DMS79 treated with DMSO at 0.1 percent for 48 hours (cell line): ENCODE measurements around the gene PMF1.
"Not testable (repeated sequence)": the region's sequence is repeated elsewhere in the genome, so short reads cannot be mapped to it uniquely, and the experiment has no call there.

ENCODE experiments used
- DNase-seq: peaks from one replicate; lab custom pipeline; 2025; lab: John Stamatoyannopoulos, UW

Gene PMF1

DNA sequence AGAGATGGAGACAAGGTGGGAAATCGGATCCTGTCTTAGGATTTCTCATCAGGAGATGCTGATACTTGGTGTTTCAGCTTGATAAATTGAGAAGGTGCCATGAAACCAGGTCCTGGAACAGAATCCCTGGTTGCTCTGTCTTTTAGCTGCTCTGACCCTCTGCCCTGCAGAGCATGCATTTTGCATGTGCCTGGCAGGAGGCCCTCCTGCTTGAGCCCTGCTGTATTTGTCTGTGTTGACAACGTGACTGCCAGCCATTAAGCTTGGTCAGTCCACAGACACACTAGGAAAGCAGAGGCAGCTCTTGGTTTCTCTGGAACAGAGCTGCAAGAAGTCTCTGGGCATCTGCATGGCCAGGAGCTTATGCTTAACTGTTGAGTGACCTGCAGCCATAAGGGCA is 16.4 kb upstream of the PMF1 start:
- no peak for DNase-seq

DNA sequence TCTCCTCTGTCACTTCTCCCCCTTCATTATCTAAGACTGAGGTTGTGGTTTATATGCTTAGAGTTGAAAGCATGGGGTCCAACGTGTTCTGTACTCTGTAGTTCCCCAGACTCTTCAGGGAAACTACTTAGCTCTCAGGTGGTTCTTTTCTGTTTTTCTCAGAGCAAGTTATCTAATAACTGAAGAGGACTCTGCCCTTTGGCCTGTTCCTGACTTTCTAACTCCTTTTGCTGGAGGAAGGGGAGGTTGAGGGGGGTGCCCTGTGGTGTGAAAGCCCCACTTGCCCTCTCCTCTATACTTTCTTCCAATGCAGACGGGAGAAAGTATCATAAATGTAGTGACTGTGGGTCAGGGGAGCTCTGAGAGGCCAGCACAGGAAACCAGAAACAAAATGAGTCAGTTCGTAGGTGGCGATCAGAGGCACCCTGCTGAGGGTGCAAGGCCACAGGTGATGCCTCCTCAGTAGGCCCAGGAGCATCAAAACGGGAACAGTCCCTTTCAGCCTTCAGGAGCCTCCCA is 13.9 kb upstream of the PMF1 start:
- no peak for DNase-seq

DNA sequence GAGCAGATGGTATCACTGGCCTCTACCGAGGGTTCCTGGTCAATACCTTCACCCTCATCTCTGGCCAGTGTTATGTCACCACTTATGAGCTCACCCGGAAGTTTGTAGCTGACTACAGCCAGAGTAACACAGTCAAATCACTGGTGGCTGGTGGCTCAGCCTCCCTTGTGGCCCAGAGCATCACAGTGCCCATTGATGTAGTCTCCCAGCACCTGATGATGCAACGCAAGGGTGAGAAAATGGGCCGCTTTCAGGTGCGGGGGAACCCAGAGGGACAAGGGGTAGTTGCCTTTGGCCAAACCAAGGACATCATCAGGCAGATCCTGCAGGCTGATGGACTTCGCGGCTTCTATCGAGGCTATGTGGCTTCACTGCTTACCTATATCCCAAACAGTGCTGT is 12.8 kb upstream of the PMF1 start:
- no peak for DNase-seq

DNA sequence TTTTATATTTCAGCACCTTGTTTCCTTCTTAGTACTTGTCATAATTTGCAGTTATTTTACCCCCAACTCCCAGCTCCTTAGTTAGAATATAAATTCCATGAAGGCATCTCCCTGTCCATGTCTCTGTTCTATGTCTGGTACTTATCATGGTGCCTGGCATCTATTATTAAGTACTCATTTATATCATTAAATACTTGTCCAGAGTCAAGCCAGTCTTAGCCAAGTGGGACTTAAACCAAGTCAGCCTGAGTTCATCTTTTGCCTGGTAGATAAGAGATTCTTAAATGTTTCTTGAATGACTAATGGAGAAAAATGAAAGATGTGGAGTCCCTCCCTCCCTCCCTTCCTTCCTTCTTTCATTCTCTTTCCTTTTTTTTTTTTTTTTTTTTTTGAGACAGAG is 9.5 kb upstream of the PMF1 start:
- no peak for DNase-seq

DNA sequence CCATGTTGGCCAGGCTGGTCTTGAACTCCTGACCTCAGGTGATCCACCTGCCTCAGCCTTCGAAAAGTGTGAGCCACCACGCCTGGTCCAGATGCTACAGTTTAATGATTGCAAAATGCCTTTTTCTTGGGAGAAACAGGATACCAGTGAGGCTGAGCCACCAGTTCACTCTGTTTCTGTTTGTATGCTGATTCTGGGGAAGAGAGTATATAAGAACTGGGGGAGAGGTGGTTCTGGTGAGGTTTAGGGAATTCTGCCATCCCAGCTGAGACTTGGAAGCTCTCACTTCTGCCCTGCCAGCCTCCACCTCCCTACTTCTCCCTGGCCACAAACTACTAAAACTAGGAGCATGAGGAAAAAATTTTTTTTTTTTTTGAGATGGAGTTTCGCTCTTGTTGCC is 8.1 kb upstream of the PMF1 start:
- no peak for DNase-seq

DNA sequence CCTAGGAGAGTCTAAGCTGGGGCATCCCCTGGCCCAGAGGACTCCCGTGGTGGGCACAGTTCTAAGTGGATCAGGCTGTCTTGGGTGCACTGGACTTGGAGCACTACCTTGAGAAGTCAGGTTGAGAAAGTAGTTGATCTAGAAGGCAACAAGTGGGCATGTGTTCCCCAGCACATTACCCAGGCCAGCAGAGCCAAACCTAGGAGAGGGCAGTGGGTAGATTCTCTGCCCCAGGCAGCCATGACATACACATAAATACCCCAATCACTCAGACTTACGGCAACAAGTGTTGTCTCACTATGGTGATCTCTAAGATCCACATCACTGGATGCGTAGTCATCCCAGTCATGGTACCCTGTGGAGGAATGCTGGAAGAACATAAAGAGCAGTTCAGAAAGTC is 1.6 kb upstream of the PMF1 start:
- no peak for DNase-seq

DNA sequence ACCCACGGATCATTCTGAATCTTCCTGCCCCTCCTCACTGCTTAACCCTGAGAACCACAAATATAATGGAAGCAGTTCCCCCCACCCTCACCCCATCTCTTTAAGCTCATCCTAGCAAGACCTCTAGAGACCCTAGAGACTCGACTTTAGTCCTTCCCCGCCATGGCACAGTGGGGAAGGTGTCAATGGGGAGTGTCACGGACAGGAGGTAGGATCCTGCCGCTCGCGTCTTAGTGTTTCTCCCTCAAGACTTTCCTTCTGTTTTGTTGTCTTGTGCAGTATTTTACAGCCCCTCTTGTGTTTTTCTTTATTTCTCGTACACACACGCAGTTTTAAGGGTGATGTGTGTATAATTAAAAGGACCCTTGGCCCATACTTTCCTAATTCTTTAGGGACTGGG is 677 bp upstream of the PMF1 start:
- no peak for DNase-seq

DNA sequence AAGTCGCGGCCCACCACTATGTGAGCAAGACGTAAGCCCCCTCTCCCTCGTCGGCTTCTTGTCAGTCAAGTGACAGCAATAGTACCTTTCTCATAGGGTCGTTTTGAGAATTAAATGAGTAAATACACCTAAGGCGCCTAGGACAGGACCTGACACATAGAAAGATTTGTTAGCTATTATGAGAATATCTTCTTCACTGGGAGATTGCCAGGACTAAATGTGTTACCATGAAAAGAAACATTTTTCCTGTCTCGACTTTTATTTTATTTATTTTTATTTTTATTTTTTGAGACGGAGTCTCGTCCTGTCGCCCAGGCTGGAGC is 798 bp downstream of the PMF1 start:
- no peak for DNase-seq

DNA sequence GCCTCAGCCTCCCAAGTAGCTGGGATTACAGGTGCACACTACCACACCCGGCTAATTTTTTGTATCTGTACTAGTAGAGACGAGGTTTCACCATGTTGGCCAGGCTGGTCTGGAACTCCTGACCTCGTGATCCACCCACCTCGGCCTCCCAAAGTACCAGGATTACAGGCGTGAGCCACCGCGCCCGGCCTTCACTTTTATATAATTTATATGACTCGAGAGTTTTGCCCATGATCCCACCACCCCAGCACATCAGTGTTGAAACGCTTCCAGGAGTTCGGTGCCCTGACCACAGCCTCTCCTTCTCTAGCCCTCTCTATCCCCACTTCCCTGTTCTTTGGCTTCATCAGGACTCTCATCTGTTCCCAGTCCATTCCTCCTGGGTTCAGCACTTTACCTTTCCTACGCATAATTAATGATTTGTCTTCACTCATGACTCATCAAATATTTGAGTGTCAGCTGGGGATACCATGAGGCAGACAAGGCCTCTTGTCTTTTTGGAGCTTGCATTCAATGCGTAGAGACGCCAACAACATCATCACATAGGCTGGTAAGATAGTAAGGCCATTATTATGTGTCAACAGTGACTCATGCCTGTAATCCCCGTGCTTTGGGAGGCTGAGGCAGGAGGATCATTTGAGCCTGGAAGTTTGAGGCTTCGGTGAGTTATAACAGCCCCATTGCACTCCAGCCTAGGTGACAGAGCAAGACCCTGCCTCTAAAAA is 1.4 kb downstream of the PMF1 start:
- DNase-seq, result no peak

DNA sequence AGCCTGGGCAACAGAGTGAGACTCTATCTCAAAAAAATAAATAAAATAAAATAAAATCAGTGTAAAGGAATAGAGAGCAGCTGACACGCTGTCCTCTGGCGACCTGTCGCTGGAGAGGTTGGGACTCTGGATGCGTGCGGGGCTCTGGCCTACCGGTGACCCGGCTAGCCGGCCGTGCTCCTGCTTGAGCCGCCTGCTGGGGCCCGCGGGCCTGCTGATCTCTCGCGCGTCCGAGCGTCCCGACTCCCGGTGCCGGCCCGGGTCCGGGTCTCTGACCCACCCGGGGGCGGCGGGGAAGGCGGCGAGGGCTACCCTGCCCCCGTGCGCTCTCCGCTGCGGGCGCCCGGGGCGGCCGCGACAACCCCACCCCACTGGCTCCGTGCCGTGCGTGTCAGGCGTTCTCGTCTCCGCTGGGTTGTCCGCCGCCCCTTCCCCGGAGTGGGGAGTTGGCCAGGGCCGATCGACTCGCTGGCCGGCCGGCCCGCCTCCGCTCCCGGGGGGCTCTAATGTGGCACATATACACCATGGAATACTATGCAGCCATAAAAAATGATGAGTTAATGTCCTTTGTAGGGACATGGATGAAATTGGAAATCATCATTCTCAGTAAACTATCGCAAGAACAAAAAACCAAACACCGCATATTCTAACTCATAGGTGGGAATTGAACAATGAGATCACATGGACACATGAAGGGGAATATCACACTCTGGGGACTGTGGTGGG is 3.7 kb downstream of the PMF1 start:
- not testable (repeated sequence) for DNase-seq

DNA sequence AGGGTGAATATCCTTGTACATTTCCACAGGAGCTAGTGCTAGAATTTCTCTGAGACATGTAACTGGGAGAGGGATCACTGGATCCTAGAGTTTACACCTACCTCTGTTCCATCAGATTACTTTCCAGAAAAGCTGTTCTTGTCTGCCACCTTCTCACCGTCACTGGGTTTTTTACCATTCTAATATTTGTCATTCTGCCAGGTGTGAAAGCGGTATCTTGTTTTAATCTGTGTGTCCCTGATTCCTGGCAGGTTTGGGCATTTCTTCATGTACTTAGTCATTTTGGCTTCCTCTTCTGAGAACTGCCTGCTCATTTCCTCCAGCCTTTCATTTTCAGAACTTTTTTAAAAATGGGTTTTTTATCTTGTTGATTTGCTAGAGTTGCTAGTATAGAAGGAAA is 5.1 kb downstream of the PMF1 start:
- no peak for DNase-seq

DNA sequence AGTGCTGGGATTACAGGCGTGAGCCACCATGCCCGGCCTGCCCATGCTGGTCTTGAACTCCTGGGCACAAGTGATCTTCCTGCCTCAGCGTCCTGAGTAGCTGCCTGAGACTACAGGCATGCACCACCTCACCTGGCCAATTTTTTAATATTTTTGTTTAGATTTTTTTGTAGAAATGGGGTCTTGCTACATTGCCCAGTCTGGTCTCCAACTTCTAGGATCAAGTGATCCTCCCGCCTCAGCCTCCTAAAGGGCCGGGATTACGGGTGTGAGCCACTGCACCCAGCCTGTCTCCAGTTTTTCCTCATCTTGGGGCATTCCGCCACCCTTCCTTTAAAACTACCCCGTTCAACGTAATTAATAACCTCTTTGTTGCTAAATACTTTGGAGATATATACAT is 7.4 kb downstream of the PMF1 start:
- DNase-seq, result no peak

DNA sequence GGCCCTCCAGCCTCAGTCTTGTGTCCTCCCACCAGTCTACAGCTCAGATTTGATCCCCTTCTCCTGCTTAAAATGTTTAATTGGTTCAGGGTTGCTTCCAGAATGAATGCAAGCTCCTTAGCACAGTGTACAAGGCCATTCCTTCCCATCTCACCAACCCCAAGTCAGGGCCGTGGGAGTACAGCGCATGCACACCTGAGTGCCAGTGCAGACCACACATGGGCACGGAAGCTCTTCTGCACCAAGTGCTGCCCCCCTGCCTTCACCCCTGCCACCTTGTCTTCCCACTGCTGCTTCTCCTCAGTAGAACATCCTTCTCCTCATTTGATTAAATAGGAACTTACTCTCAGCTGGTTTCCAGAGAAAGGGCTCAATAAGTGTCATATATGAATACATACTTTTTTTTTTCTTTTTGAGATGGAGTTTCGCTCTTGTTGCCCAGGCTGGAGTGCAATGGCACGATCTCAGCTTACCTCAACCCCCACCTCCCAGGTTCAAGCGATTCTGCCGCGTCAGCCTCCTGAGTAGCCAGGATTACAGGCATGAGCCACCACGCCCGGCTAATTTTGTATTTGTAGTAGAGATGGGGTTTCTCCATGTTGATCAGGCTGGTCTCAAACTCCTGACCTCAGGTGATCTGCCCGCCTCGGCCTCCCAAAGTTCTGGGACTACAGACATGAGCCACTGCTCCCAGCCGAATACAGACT is 9.3 kb downstream of the PMF1 start:
- DNase-seq, result no peak

DNA sequence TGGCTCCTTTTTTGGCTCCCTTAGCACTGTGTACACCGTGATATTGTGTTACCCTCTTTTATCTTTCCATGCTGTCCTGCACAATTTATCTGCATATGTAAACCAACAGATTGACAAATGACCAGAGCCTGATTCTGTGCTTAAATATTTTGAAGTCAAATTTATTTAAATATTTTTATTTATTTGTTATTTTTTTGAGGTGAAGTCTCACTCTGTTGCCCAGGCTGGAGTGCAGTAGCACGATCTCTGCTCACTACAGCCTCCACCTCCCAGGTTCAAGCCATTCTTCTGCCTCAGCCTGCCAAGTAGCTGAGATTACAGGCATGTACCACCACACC is 12.8 kb downstream of the PMF1 start:
- DNase-seq, result no peak

DNA sequence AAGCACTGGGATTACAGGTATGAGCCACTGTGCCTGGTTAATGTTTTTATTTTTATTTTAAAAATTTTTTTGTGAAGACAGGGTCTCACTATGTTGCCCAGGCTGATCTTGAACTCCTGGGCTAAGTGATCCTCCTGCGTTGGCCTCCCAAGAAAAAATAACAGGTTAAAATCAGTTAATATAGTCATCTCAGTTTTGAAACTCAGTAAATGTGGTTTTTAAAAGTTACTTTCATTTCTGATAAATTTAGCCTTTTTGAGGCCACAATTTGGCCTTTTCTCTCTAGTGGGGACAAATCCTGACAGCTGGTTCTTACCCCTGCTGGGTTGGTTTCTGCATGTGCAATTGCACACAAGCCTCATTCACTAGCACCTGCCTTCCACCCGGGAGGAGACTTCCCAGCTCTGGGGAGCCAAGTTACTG is 13.3 kb downstream of the PMF1 start:
- no peak for DNase-seq

DNA sequence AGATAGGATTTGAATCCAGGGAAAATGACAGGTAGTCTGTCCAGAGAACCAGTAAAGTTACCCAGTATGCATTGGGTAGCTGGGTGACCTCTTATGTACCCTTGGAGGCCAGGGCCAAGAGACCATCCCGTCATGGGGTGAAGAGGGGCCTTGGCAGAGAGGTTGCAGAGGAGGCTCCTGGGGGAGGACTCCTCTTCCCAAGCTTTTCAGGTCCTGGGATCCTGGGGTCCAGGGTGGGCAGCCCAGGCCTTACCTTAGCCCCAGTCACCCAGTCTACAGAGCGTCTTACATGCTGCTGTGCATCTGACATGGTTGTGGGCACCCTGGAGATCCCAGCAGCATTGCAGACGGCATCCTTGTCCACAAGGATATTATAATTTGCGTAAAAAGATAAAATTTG is 14.0 kb downstream of the PMF1 start:
- no peak for DNase-seq

DNA sequence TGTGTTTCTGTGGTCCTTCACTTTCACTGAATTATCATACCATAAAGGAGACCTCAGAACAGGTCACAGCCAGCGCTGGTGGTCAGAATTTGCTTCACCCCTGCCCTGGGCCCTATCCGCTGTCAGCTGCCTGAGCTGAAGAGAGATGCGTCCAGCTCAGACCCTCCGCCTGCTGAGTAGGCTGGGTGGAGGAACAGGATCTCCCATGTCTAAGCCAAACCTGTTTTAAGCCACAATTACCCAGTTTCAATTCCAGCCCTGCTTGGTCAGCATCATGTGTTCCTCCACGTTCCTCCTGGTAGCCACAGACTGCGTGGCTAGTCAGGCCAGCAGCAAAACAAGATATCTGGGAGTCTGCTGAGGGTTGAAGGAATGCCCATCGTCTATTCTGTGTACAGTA is 15.7 kb downstream of the PMF1 start:
- DNase-seq, result no peak

DNA sequence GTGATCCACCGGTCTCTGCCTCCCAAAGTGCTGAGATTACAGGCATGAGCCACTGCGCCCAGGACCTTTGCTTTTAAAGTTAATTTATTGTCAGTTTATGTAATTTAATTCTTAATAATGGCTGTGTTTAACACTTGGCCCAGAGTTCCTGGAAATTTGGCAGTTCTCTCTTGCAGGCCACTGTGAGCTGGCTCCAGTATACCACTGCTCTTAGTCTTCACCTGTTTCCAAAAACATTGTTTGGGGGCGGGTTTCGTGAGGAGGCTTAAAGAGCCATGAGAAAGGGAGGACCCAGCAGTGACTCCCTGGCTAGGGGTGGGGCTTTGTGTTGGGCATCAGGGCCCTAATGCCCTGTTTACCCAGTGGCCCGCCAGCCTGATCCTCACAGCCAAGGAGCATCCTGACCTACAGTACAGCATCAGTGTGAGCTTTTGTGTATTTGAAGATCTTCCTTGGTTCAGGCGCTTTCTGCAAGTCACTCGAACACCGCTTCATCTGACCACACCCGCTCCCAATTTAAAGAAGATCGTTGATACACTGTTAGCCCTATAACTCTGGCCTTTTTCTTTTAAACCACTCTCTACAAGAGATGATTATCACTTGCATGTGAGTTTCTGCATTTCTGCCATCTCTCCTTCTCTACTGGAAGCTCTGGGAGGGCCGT is 17.1 kb downstream of the PMF1 start:
- DNase-seq, result no peak

DNA sequence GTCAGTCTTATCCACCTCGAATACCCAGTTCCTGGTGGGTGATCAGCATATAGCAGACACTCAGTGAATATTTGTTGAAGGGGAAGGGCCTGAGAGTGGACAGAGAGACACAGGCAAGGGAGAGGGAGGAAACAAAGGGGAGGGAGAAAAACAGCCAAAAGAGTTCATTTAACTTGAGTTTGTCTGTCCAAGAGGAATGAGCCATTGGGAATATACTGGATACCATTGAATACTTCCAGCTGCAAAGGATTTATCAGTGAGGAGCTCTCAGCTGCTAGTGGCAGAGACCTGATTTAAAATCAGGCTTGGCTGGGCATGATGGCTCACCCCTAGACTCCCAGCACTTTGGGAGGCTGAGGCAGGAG is 17.6 kb downstream of the PMF1 start:
- no peak for DNase-seq

DNA sequence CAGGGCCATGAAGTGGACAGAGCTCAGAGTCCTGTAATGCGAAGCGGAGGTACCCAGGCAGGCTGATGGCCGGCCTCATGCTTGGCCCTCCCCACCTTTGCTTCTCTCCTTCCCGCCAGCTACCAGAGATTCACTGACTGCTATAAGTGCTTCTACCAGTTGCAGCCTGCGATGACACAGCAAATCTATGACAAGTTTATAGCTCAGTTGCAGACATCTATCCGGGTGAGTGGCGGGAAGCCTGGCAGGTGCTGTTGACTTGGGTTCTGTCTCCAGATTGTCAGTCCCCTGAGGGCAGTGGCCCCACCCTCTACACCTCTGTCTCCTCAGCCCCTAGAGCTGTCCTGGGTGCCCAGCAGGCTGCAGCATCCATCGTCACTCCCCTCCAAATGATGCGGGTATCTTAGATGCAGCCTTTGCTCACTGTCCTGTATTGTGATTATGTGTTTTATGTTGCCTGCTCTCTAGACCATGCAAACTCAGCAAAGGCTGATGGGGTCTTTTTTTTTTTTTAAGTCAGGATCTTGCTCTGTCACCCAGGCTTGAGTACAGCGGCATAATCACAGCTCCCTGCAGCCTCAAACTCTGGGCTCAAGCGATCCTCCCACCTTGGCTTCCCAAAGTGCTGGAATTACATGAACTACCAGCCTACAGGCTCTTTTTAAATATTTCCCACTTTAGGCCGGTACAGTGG is 19.5 kb downstream of the PMF1 start:
- DNase-seq, result no peak

DNA sequence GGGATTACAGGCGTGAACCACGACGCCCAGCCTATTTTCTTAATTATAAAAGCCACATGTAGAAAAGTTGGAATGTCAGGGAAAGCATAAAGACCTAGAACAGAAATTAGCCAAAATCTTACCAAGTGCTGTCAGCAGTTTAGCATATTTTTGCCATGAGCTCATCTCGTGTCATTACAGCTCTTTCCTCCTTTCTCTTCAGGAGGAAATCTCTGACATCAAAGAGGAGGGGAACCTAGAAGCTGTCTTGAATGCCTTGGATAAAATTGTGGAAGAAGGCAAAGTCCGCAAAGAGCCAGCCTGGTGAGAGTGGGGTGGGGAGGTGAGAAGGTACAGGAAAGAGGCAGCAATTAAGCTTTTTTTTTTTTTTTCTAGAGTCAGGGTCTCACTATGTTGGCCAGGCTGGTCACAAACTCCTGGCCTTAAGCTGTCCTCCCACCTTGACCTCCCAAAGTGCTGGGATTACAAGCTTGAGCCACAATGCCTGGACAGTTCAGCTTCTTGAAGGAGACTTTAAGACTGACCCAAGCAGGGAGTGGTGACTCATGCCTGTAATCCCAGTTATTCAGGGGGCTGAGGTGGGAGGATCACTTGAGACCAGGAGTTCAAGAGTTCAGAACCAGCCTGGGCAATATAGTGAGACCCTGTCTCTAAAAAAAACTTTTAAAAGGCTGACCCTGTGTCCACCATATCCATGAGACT is 20.8 kb downstream of the PMF1 start:
- DNase-seq, result no peak

DNA sequence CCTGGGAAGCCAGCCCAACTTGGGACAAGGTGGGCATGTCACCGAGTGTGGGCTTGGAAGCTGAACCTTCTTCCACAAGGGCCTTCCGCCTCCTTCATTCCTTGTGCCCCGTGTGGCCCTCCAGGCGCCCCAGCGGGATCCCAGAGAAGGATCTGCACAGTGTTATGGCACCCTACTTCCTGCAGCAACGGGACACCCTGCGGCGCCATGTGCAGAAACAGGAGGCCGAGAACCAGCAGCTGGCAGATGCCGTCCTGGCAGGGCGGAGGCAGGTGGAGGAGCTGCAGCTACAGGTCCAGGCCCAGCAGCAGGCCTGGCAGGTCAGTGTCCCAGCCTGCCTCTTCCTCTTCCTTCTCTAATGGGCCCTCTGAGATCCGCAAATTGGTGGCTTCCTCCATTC is 23.4 kb downstream of the PMF1 start:
- no peak for DNase-seq
